Parathyroid adenoma (tissue), 2 donors: ENCODE measurements around the gene AFF3.

Experiments used
- H2AFZ ChIP-seq: fragments of 300-600 bp; sonication (generic); one replicate; pipeline ENCODE4 v1.7.0; 2017; ENCODE audit warnings: antibody characterized with exemption, mild to moderate bottlenecking
- H3K27ac ChIP-seq: fragments of 300-600 bp; sonication (generic); one replicate; pipeline ENCODE4 v1.7.0; 2017
- H3K27me3 ChIP-seq: fragments of 300-600 bp; sonication (generic); one replicate; pipeline ENCODE4 v1.7.0; 2017; ENCODE audit warnings: low read length; ENCODE audit not compliant: control insufficient read depth, insufficient read depth
- H3K36me3 ChIP-seq: fragments of 300-600 bp; sonication (generic); one replicate; pipeline ENCODE4 v1.7.0; 2017; ENCODE audit warnings: low read length; ENCODE audit not compliant: control insufficient read depth, insufficient read depth
- H3K4me1 ChIP-seq: fragments of 300-600 bp; sonication (generic); one replicate; pipeline ENCODE4 v1.7.0; 2017; ENCODE audit warnings: control low read depth
- H3K4me2 ChIP-seq: fragments of 300-600 bp; sonication (generic); one replicate; pipeline ENCODE4 v1.7.0; 2017; ENCODE audit warnings: low read length
- H3K4me3 ChIP-seq: fragments of 300-600 bp; sonication (generic); one replicate; pipeline ENCODE4 v1.7.0; 2017; ENCODE audit warnings: low read depth, low read length
- H3K79me2 ChIP-seq: fragments of 300-600 bp; sonication (generic); one replicate; pipeline ENCODE4 v1.7.0; 2017; ENCODE audit warnings: control low read depth
- H3K9ac ChIP-seq: fragments of 300-600 bp; sonication (generic); one replicate; pipeline ENCODE4 v1.7.0; 2017; ENCODE audit warnings: mild to moderate bottlenecking
- H3K9me3 ChIP-seq: fragments of 300-600 bp; sonication (generic); one replicate; pipeline ENCODE4 v1.7.0; 2017; ENCODE audit warnings: low read length; ENCODE audit not compliant: control insufficient read depth
- CTCF ChIP-seq: fragments of 300-600 bp; sonication (generic); IDR thresholded peaks from one replicate; pipeline ENCODE4 v1.7.0; 2017; ENCODE audit warnings: antibody characterized with exemption, mild to moderate bottlenecking
- donor health status: primary hyperparathyroidism.

The AFF3 gene

GRCh38 chr2:99942561-99943347, 199.6 kb downstream of the AFF3 start:
- no peak overlapping the region for H3K4me2 ChIP-seq
- no peak overlapping the region for H3K4me3 ChIP-seq
- H3K9ac ChIP-seq, result no peak overlapping the region
- TF ChIP-seq CTCF, result no peak
- no peaks in the 10 kb centered on the region for H3K4me1 ChIP-seq
- no peak overlapping the region for H3K27ac ChIP-seq
- H3K9me3 ChIP-seq, result no peaks in the 10 kb centered on the region
- no peaks in the 10 kb centered on the region for H3K27me3 ChIP-seq
- no peak overlapping the region for H2AFZ ChIP-seq
- H3K79me2 ChIP-seq, result no peaks in the 10 kb centered on the region
- no peaks in the 10 kb centered on the region for H3K36me3 ChIP-seq

- Histone ChIP-seq H2AFZ (no peak overlapping the region), H3K9me3 (no peaks in the 10 kb centered on the region), H3K79me2 (no peaks in the 10 kb centered on the region), H3K4me3 (no peak overlapping the region), H3K27me3 (no peaks in the 10 kb centered on the region), H3K27ac (no peak overlapping the region), H3K36me3 (no peaks in the 10 kb centered on the region), H3K4me1 (no peaks in the 10 kb centered on the region), H3K4me2 (no peak overlapping the region), H3K9ac (no peak overlapping the region)
- no peak for TF ChIP-seq CTCF
These were observed 201.4 kb downstream of the AFF3 start for GRCh38 chr2:99940963-99941362.

GRCh38 chr2:99939135-99939534, 203.3 kb downstream of the AFF3 start:
- no peak overlapping the region for H2AFZ ChIP-seq

GRCh38 chr2:99938250-99938649, 204.1 kb downstream of the AFF3 start:
- Histone ChIP-seq H3K27ac (no peak overlapping the region), H3K9me3 (no peaks in the 10 kb centered on the region), H3K4me1 (no peaks in the 10 kb centered on the region), H3K9ac (no peak overlapping the region), H3K27me3 (no peaks in the 10 kb centered on the region), H3K4me2 (no peak overlapping the region), H3K79me2 (no peaks in the 10 kb centered on the region), H3K4me3 (no peak overlapping the region), H2AFZ (no peak overlapping the region), H3K36me3 (no peaks in the 10 kb centered on the region)
- TF ChIP-seq CTCF, result no peak

More at GRCh38 chr2:99939135-99939534, 203.3 kb downstream of the AFF3 start:
- no peak for TF ChIP-seq CTCF
- Histone ChIP-seq H3K9me3 (no peaks in the 10 kb centered on the region), H3K4me1 (no peaks in the 10 kb centered on the region), H3K4me2 (no peak overlapping the region), H3K27ac (no peak overlapping the region), H3K9ac (no peak overlapping the region), H3K79me2 (no peaks in the 10 kb centered on the region), H3K36me3 (no peaks in the 10 kb centered on the region), H3K4me3 (no peak overlapping the region), H3K27me3 (no peaks in the 10 kb centered on the region)

GRCh38 chr2:99936065-99936464, 206.3 kb downstream of the AFF3 start:
- H3K79me2 ChIP-seq, result no peaks in the 10 kb centered on the region
- no peak overlapping the region for H3K9ac ChIP-seq
- H3K9me3 ChIP-seq, result no peaks in the 10 kb centered on the region
- H3K36me3 ChIP-seq, result no peaks in the 10 kb centered on the region
- H3K4me2 ChIP-seq, result no peak overlapping the region
- no peaks in the 10 kb centered on the region for H3K27me3 ChIP-seq
- H3K4me3 ChIP-seq, result no peak overlapping the region
- no peak overlapping the region for H2AFZ ChIP-seq
- H3K27ac ChIP-seq, result no peak overlapping the region
- TF ChIP-seq CTCF, result no peak
- H3K4me1 ChIP-seq, result no peaks in the 10 kb centered on the region
